Lung (tissue), 12 donors: ENCODE data around the gene SSC5D. TPM values are rescaled to one million over a fixed set of nuclear protein-coding genes. Genes with fewer than 3 reads are reported as not detected.

Experiments
- ATAC-seq: fragments of 200-7000 bp; cut with Tn5 transposase; one replicate; pipeline ENCODE4 v1.9.1; 2020; ENCODE audit warnings: moderate number of reproducible peaks; ENCODE audit not compliant: insufficient read depth, low FRiP score
- DNase-seq, 3 donors: peaks; one replicate each; pipeline ENCODE4 v3.0.0-alpha.2; 2013 to 2017
- H3K27ac ChIP-seq, 2 donors: one replicate each; pipeline ENCODE4 v1.5.1; 2013; ENCODE audit warnings: mild to moderate bottlenecking in 2 of 2, moderate library complexity in 2 of 2, control low read depth in 1 of 2, inconsistent platforms in 1 of 2, low read depth in 1 of 2, low read length in 1 of 2
- H3K27me3 ChIP-seq, 3 donors: one replicate each; pipeline ENCODE4 v1.5.1; 2013; ENCODE audit warnings: low read length in 2 of 3; ENCODE audit not compliant: control insufficient read depth in 3 of 3, insufficient read depth in 3 of 3
- H3K36me3 ChIP-seq, 4 donors: one replicate each; pipeline ENCODE4 v1.5.1; 2013; ENCODE audit warnings: low read length in 4 of 4, mild to moderate bottlenecking in 1 of 4, moderate library complexity in 1 of 4; ENCODE audit not compliant: control insufficient read depth in 4 of 4, insufficient read depth in 4 of 4
- H3K4me1 ChIP-seq, 5 donors: one replicate each; pipeline ENCODE4 v1.5.1; 2013; ENCODE audit warnings: low read length in 5 of 5, mild to moderate bottlenecking in 2 of 5, moderate library complexity in 1 of 5; ENCODE audit not compliant: control insufficient read depth in 5 of 5, insufficient read depth in 5 of 5
- H3K4me3 ChIP-seq: one replicate; pipeline ENCODE4 v1.5.1; 2013; ENCODE audit warnings: mild to moderate bottlenecking, control low read depth, moderate library complexity
- H3K9ac ChIP-seq, 2 donors: one replicate each; pipeline ENCODE4 v1.5.1; 2013; ENCODE audit warnings: low read length in 2 of 2, control low read depth in 1 of 2; ENCODE audit not compliant: insufficient read depth in 1 of 2
- H3K9me3 ChIP-seq, 4 donors: one replicate each; pipeline ENCODE4 v1.5.1; 2013; ENCODE audit warnings: low read length in 3 of 4, mild to moderate bottlenecking in 1 of 4, moderate library complexity in 1 of 4; ENCODE audit not compliant: control insufficient read depth in 4 of 4, insufficient read depth in 3 of 4
- WGBS, 2 donors: extraction: QIAGEN DNeasy Blood & Tissue Kit; methylation state at CpG; one replicate each; pipeline ENCODE4 v1.1.7; 2013; 5-methylcytosine and 5-hydroxymethylcytosine counted together
- polyA plus RNA-seq, 2 donors: library from polyadenylated mRNA; stranded (reverse); fragments of 200-250 nt; gene quantifications; one replicate each; pipeline ENCODE4 v1.2.1, GENCODE V29; 2013
- total RNA-seq, 2 donors: library from RNA; depleted of rRNA in 1 of 2; stranded (reverse); fragments of >200 nt in 1 of 2; gene quantifications; one replicate each; pipeline ENCODE4 v1.2.1, GENCODE V29; 2014 to 2021
- TF ChIP-seq, protein P1 (sequence below): IDR thresholded peaks from 2 replicates; pipeline ENCODE4 v1.5.1; 2012; ENCODE audit warnings: mild to moderate bottlenecking; ENCODE audit errors: control extremely low read depth, extremely low read depth
- donor health status: control.
- donor health status: control.
- donor health status: Bipolar disorder and iron deficiency.
- donor health status: healthy.
- donor health status: DM: yes; HTN: yes; CAD: no.

Gene SSC5D
- total and polyA plus RNA-seq, 4 donors: 0.66 to 8.4 (median 4.4) TPM

DNA sequence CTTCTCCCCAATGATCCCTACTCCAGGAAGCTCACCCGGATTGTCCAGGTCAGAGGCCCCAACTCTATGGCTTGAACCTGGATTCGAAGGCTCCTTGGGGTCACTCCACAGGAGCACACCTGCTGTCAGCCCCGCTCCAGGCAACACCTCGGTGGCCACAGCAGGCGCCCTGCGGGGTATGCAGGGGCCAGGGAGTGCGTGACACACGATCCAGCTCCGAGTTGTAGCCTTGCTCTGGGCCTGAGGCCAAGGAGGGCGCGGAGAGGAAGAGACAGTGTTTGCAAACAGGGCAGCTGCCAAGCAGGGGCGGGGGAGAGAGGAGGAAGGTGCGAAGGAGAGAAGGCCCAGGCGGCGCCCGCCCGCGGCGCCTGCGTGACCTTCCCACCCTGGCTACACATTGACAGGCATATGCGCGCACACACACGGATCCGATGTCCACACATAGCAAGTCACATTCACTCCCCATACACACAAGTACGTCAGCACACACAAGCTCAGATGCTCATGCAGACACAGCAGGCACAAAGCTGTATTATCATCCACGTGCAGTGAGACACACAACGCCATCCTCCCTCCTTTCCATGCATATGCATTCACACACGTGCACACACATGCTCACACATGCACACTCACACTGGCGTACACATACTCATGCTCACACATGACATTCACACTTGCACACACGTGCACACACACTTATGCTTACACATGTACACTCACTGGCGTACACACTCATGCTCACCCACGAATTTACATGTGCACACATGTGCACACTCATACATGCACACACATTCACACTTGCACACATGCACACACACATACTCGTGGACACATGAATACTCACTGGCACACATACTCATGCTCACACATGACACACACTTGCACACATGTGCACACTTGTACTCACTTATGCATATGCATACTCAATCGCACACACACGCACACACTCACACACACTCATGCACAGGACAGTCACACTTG lies 38.3 kb downstream of the SSC5D start:
- Histone ChIP-seq H3K4me1 (peaks cover 0 to 15% (median 13%) of the 10 kb centered on the region in 5 donors), H3K9ac (no peak overlapping the region), H3K4me3 (no peak overlapping the region), H3K36me3 (no peaks in the 10 kb centered on the region), H3K9me3 (peaks cover 0 to 2% (median 0%) of the 10 kb centered on the region in 4 donors), H3K27me3 (peaks cover 5 to 13% (median 8%) of the 10 kb centered on the region in 3 donors), H3K27ac (peak overlapping the region in 1 of 2 donors; percentile 2)
- WGBS, 2 donors: 27 to 29% methylated on average over 35 of the region's 35 CpGs
- ATAC-seq (peak; percentile 46), DNase-seq (peak; percentile 84 to 90 (median 90))
- TF ChIP-seq, protein P1, sequence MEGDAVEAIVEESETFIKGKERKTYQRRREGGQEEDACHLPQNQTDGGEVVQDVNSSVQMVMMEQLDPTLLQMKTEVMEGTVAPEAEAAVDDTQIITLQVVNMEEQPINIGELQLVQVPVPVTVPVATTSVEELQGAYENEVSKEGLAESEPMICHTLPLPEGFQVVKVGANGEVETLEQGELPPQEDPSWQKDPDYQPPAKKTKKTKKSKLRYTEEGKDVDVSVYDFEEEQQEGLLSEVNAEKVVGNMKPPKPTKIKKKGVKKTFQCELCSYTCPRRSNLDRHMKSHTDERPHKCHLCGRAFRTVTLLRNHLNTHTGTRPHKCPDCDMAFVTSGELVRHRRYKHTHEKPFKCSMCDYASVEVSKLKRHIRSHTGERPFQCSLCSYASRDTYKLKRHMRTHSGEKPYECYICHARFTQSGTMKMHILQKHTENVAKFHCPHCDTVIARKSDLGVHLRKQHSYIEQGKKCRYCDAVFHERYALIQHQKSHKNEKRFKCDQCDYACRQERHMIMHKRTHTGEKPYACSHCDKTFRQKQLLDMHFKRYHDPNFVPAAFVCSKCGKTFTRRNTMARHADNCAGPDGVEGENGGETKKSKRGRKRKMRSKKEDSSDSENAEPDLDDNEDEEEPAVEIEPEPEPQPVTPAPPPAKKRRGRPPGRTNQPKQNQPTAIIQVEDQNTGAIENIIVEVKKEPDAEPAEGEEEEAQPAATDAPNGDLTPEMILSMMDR: no peak

DNA sequence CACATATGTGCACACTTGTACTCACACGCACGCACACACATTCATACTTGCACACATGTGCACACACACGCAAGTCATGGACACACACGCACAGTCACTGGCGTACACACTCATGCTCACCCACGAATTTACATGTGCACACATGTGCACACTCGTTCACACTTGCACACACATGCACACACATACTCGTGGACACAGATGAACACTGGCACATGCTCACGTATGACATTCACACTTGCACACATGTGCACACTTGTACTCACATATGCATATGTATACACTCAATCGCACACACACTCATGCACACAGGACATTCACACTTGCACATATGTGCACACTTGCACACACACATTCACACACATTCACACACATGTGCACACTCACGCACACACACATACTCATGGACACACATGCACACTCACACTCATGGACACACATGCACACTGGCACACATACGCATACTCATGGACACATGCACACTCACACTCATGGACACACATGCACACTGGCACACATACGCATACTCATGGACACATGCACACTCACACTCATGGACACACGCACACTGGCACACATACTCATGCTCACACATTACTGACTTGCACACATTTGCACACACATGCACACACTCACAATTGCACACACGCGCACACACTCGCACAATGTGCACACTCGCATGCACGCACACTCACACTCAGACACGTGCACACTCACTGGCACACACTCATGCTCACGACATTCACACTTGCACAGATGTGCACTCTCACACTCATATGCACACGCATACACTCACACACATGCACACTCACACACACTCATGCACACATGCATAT lies 39.2 kb downstream of the SSC5D start:
- TF ChIP-seq, protein P1: no peak
- Histone ChIP-seq H3K27ac (no peak overlapping the region), H3K4me1 (peaks cover 0 to 13% (median 11%) of the 10 kb centered on the region in 5 donors), H3K36me3 (no peaks in the 10 kb centered on the region), H3K9me3 (peaks cover 0 to 2% (median 0%) of the 10 kb centered on the region in 4 donors), H3K27me3 (peaks cover 5 to 13% (median 8%) of the 10 kb centered on the region in 3 donors), H3K4me3 (no peak overlapping the region), H3K9ac (no peak overlapping the region)
- WGBS, 2 donors: 86 to 89% methylated on average over 22 of the region's 22 CpGs
- no peak for DNase-seq
- no peak for ATAC-seq

DNA sequence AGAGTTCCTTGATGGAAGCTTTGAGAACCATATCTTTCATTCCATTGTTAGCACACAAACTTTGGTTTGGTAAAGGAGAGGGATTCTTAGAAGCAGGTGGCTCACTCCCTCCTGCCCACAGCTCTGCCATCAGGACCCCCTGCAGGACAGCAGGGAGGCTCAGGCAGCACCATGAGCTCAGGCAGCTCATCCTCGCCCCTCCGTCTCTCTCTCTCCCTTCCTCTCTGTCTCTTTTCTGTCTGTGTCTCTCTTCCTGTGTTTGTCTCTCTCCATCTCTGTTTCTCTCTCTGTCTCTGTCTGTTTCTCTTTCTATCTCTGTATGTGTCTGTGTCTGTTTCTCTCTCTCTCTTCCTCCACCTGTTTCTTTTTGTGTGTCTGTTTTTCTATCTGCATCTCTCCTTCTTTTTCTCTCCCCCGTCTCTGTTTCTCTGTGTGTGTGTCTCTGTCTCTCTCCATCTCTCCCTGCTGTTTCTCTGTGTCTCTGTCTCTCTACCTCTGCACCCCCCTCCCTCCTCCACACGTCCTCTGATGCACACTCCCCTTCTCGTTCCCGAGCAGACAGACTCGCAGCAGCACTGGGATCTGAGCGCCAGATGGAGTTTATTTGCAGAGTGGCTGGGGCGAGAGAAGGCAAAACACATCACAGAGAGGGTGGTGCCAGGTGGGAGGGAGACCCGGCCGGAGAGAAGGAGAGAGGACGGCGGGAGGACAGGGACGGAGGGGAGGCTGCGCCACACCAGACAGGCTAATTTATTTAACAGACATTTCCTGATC lies 40.0 kb downstream of the SSC5D start:
- ATAC-seq (no peak), DNase-seq (no peak)
- whole genome bisulfite sequencing, 2 donors: 48 to 69% methylated on average over 15 of the region's 15 CpGs
- Histone ChIP-seq H3K27ac (no peak overlapping the region), H3K4me3 (no peak overlapping the region), H3K27me3 (peaks cover 5 to 13% (median 8%) of the 10 kb centered on the region in 3 donors), H3K9me3 (peaks cover 0 to 2% (median 0%) of the 10 kb centered on the region in 4 donors), H3K4me1 (peaks cover 0 to 13% (median 11%) of the 10 kb centered on the region in 5 donors), H3K36me3 (no peaks in the 10 kb centered on the region), H3K9ac (no peak overlapping the region)
- TF ChIP-seq, protein P1: no peak
